Stimulated activated CD8-positive, alpha-beta memory T cell treated with anti-CD3 and anti-CD28 coated beads, Interleukin-2, amount 100 ng/mL, for 1 hour (primary cell): ENCODE data around the gene CES3.

Source experiments
- DNase-seq, 2 donors: peaks; one replicate each; pipeline ENCODE4 v3.0.0-alpha.2; 2020; ENCODE audit warnings: low read depth in 2 of 2

Gene CES3, protein sequence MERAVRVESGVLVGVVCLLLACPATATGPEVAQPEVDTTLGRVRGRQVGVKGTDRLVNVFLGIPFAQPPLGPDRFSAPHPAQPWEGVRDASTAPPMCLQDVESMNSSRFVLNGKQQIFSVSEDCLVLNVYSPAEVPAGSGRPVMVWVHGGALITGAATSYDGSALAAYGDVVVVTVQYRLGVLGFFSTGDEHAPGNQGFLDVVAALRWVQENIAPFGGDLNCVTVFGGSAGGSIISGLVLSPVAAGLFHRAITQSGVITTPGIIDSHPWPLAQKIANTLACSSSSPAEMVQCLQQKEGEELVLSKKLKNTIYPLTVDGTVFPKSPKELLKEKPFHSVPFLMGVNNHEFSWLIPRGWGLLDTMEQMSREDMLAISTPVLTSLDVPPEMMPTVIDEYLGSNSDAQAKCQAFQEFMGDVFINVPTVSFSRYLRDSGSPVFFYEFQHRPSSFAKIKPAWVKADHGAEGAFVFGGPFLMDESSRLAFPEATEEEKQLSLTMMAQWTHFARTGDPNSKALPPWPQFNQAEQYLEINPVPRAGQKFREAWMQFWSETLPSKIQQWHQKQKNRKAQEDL

GRCh38 chr16:66961065-66961744 lies at the start of gene CES3:
Gene CES3 (plus strand): TSS chr16:66961266. CDS start chr16:66961308, 42 bp downstream.
- peak in 1 of 2 donors; percentile 23 for DNase-seq

DNA sequence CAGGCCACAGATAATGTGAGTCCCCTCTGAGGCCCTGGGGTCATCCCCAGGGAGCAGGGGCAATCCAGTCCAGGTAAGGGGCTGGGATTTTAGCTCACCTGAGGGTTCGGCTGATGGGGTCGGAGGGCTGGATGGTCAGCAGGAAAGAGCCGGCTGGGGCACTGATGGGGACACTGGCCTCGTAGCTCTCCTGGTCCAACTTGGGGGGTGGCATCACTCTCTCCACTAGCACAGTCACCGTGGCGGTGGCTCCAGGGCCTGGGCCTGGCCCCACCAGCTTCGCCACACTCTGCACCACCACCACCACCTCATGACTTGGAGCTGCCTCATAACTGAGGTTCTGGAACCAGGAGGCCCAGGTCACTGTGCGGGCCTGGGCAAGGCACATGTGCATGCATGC lies 49.3 kb upstream of the CES3 start:
- DNase-seq, result no peak

DNA sequence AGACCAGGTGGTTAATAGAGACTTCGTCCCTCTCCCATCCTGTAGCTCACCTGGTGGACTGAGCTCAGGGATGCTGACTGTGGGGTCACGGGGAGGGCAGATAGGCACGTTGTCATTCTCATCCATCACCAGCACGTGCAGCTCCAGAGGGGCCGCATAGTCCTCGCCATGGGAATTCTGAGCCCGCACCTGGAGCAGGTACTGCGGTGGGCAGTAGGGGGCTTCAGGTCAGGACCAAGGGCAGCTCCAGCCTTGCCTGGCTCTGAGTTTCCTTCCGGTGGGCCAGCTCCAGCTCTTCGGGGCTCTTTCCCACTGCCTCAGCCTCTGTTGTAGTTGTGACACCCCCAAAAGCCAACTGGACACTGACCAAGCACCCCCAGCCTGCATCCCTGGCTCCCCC lies 48.0 kb upstream of the CES3 start:
- no peak for DNase-seq

- DNase-seq, result no peak
Measured at GRCh38 chr16:66913711-66914110, 47.4 kb upstream of the CES3 start.

DNA sequence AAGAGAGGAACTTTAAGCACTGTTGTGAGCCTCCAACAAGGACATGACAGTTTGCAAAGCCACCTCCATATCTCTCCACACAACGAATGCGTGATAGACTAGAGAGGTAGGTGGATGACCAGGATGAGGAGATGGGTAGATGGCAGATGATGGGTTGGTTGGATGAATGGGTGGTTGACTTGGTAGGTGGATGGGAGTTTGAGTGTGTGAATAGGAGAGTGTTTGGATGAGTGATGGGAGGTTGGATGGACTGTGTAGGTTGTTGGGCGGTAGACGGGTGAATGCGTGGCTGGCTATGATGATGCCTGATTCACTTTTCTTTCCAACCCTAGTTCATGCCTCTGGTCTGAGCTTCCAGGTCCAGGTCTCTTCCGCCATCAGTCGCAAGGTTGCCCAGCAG lies 46.5 kb upstream of the CES3 start:
- DNase-seq, result no peak

DNA sequence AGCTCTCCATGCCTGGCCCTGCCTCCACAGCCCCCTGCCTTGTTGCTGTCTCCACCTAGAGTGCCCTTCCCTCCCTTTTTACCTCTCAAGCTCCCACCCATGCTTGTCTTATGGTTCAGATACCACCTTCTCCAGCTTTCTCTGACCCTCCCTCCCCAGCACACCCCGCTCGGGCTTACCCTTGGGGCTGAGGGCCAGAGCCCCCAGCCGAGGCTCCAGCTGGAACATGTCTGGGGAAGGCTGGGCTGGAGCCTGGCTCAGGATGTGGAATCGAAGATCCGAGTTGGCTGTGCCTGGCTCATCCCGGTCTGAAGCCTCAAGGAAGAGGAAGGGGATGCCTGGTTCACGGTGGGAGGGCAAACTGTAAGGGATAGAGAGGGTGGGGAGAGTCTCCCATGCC lies 46.0 kb upstream of the CES3 start:
- DNase-seq, result no peak

- no peak for DNase-seq
Measured at GRCh38 chr16:66916518-66916917, 44.5 kb upstream of the CES3 start.

DNA sequence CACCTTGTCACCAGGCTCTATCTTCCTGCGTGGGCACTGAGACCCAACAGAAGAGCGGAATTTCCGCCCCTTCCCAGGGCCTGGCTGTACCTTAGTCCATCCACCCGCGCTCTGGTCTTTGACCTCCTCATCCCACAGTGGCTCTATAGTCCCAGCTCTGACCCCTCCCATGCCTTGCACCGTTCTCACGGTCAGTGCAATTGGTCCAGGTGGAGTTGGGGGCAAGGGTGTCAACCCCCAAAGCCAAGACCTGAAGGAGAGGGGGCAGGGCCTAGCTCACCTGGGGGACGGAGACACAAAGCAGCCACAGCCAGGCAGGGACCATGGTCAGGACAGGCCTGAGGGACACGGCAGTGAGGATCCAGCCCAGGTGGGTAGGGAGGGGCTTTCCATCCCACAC lies 43.3 kb upstream of the CES3 start:
- DNase-seq, result no peak

DNA sequence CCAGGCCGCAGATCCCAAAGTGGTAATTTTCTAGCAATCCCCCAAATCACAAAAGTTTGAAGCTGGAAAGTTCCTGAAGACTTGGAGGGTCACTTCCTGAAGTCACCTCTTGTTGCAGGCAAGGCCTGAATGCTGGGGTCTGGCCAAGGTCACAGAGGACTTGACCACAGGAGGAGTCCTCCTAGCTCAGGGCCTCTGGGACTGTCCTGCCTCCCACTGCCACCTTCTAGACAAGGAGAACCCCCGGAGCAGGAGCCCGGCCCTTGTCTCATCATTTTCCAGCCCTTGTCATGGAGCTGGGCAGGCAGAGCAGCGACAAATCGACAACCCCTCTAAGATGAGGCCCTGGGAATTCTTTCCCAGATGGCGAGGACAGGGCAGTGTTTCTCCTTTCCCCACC lies 42.7 kb upstream of the CES3 start:
- DNase-seq, result no peak

- DNase-seq, result no peak
Measured at GRCh38 chr16:66918803-66919568, 42.1 kb upstream of the CES3 start, which contains the start of gene CDH16. Gene CDH16 (minus strand): TSS chr16:66918885. CDS start chr16:66918065, 820 bp downstream.

- DNase-seq, result no peak
Measured at GRCh38 chr16:66919569-66920298, 41.3 kb upstream of the CES3 start.

DNA sequence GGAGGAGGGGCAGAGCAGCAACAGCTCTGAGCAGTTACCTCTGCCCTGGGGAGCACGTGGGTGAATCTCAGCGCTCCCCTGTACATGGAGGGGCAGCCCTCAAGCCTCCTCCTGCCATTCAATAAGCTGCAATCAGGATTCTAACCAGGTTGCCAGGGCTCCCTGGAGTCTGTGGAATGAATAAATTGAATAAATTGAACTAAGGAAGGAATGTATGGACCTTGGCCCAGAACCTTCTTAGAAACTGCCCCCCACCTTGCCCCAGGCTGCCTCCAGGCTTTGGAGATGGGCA lies 40.8 kb upstream of the CES3 start:
- DNase-seq, result no peak

DNA sequence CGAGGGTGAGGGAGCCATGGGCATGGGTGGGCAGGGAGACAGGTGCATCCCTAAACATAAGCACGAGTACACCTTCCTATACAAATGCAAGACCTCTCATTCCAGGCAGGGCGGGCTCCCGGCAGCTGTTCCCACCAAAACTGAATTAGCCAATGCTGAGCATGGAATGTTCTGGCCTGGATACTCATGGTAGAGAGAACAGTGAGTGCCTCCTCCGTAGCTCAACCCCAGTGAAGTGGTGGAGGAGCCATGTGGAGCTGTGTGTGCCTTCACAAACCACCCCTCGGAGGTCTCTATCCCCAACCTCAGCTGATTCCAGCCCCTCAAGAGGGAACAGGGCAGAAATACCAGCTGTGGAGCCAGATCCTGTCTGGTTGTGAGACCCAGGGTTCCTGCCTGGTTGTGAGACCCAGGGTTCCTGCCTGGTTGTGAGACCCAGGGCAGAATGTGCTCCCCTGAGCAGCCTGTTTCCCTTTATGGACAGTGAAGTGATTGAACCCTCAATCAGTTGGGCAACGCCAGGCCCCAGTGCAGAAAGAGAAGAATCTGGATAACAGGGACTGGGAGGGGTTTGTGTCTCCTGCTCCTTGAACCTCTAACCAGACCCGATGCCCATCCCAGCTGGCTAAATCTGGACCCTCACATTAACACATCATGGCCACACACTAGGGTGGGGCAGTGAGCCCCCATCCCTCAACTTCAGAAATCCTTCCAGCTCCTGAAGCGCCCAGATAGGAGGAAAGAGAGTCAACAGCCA lies 40.0 kb upstream of the CES3 start:
- no peak for DNase-seq

- no peak for DNase-seq
Measured at GRCh38 chr16:66921729-66922450, 39.2 kb upstream of the CES3 start.

GRCh38 chr16:66923247-66923731 lies 37.8 kb upstream of the CES3 start:
- DNase-seq, result no peak

- DNase-seq, result no peak
Measured at GRCh38 chr16:66923866-66924265, 37.2 kb upstream of the CES3 start.

DNA sequence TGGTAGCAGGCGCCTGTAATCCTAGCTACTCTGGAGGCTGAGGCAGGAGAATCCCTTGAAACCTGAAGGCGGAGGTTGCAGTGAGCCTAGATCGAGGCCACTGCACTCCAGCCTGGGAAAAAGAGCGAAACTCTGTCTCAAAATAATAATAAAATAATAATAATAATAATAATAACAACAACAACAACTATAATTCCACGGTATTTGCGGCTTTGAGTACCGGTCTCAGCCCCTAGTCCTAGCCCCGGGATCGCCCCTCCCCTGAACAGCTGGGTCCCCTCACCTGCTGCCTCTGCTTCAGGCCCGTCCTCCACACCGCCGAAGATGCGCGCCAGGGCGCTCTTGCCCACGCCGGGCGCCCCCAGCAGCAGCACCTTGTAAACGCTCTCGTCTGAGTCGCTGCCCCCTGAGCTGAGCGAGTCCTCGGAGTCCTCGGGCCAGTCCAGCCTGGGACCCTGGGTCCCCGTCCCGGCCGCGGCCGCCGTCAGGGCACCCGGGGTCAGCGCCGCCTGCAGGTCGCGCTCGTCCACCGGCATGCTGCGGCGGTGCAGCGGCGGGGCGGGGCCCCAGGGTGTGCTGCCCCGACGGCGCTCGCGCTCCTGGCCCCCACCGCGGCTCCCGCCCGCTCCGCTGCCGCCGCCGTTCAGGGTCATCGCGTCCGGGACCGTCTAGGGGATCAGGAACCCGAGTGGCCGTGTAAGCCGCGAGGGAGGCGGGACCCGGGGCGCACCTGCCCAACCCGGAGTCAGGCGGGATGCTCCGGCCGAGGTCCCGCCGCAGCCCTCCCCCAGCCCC lies 36.3 kb upstream of the CES3 start:
- no peak for DNase-seq

DNA sequence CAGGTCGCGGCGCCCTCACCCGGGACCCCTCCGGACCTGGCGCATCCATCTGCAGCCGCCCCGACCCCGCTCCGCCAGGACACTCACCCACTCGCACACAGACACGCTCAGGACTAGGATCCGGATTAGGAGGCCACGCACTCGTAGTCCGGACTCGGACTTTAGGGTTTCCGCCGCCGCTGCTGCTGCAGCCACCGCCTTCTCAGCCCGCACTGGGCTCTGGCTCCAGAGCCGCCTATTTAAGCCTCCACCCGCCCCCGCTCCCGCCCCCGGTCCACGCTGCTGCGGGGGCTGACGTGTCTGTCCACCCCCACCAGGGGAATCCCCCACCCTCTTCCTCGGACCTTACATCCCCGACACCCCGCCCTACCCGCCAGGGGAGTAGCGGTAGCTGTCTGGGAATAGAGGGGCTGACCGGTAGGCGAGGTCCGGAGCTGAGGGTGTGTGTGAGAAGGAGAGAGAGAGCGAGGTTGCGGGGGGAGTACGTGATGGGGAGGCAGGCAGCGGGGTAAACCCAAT lies 35.7 kb upstream of the CES3 start, which contains the start of gene RRAD:
RRAD (minus strand) TSS at position 214 of the 519 bp plus-strand sequence. CDS start 356 bp downstream, outside the sequence.
- no peak for DNase-seq
